ENCODE data around the gene MAGI3. TPM values are rescaled to one million over a fixed set of nuclear protein-coding genes. Genes with fewer than 3 reads are reported as not detected.

Gene MAGI3
- total and polyA plus RNA-seq, 2 donors (not counting 1 experiment from before 2014, with no cell fraction given), result 5.1 to 9.2 TPM

DNA sequence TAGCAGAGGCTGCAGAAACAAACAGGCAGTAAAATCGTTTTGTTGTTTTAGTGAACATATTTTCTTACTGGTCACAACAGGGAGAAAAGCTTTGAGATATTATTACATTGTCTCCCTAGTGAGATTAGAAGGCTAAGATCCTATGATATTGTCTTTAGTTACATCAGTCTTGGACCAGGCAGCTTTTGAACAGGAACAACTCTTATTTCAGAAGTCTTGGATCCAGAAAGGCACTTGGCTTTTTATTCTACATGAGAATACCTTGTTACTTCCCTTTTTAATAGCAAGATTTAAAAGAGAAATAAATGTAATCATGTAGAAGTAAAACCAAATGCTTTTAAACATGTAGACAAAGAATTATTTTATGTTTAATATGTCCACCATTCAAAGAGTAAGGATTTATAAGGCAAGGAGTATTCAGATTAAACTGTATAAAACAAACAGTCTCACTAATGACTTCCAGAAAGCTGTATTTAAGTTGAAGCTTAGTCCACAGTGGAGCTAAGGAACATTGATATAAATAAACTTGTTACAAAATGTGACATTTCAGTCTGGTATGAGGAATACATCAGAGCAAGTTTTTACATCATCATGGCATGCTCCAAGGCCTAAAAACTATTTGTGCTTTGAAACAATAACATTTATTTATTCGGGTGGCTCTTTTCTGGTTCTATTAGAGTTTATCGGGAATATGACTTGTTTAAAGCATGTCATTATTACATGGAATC is 296.7 kb downstream of the MAGI3 start:
- TF ChIP-seq, protein P1, sequence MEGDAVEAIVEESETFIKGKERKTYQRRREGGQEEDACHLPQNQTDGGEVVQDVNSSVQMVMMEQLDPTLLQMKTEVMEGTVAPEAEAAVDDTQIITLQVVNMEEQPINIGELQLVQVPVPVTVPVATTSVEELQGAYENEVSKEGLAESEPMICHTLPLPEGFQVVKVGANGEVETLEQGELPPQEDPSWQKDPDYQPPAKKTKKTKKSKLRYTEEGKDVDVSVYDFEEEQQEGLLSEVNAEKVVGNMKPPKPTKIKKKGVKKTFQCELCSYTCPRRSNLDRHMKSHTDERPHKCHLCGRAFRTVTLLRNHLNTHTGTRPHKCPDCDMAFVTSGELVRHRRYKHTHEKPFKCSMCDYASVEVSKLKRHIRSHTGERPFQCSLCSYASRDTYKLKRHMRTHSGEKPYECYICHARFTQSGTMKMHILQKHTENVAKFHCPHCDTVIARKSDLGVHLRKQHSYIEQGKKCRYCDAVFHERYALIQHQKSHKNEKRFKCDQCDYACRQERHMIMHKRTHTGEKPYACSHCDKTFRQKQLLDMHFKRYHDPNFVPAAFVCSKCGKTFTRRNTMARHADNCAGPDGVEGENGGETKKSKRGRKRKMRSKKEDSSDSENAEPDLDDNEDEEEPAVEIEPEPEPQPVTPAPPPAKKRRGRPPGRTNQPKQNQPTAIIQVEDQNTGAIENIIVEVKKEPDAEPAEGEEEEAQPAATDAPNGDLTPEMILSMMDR (conservative IDR thresholded peaks at IDR 0.05 in 1 of 2, IDR thresholded peaks at IDR 0.05 in 1 of 2; ENCODE audit: low read depth in 1 of 2, low read length in 2 of 2), result no peak
- no peak for TF ChIP-seq EZH2 (IDR thresholded peaks at IDR 0.05; ENCODE audit: low read length, missing control alignments)
- no peak overlapping the region for H3K4me2 ChIP-seq (ENCODE audit: extremely low read depth, insufficient read depth, low read length)
- H4K20me1 ChIP-seq (ENCODE audit: control insufficient read depth, extremely low read depth, insufficient read depth, low read length), result no peaks in the 10 kb centered on the region
- no peak overlapping the region for H3K9ac ChIP-seq (ENCODE audit: insufficient read depth, low read length)
- H3K36me3 ChIP-seq (ENCODE audit: control insufficient read depth, insufficient read depth, low read length), result no peaks in the 10 kb centered on the region
- peak; percentile 11 to 64 for DNase-seq (ENCODE audit: low read depth in 2 of 2)
- peaks cover 6% of the 10 kb centered on the region for H3K4me1 ChIP-seq (ENCODE audit: control insufficient read depth, extremely low read depth, insufficient read depth, low read length)
- no peak overlapping the region for H3K4me3 ChIP-seq (replicated peaks in 1 of 4; ENCODE audit: control extremely low read depth in 1 of 4, insufficient read depth in 1 of 4, low read depth in 3 of 4, low read length in 4 of 4)
- H2AFZ ChIP-seq (ENCODE audit: low read length), result no peak overlapping the region
- H3K79me2 ChIP-seq (ENCODE audit: control insufficient read depth, insufficient read depth, low read length), result no peaks in the 10 kb centered on the region
- H3K27ac ChIP-seq (ENCODE audit: insufficient read depth, low read length), result no peak overlapping the region
- no peaks in the 10 kb centered on the region for H3K9me3 ChIP-seq (ENCODE audit: control insufficient read depth, insufficient read depth, low read depth, low read length)
- no peaks in the 10 kb centered on the region for H3K27me3 ChIP-seq (ENCODE audit: control insufficient read depth, insufficient read depth, low read length)

DNA sequence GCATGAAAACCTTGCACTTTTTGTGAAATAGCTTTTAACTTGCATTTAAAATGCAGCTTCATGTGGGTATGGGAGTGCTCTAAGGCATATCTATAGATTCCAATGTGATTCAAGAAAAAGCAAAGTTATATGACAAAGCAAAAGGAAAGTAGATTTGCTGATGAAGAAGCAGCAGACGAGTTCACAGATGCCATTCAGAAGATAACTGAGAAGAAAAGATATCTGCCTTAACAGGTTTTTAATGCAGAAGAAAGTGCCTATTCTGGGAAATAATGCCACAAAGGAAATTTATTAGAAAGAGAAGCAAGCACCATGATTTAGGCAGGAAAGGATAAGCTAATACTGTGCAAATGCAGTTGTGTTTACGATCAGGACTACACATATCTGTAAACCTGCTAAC is 300.9 kb downstream of the MAGI3 start:
- peaks cover 2% of the 10 kb centered on the region for H3K4me1 ChIP-seq (ENCODE audit: control insufficient read depth, extremely low read depth, insufficient read depth, low read length)
- H2AFZ ChIP-seq (ENCODE audit: low read length), result no peak overlapping the region
- no peak overlapping the region for H3K27ac ChIP-seq (ENCODE audit: insufficient read depth, low read length)
- TF ChIP-seq, protein P1 (conservative IDR thresholded peaks at IDR 0.05 in 1 of 2, IDR thresholded peaks at IDR 0.05 in 1 of 2; ENCODE audit: low read depth in 1 of 2, low read length in 2 of 2), result no peak
- no peak for TF ChIP-seq EZH2 (IDR thresholded peaks at IDR 0.05; ENCODE audit: low read length, missing control alignments)
- no peak for DNase-seq (ENCODE audit: low read depth in 2 of 2)
- H3K4me2 ChIP-seq (ENCODE audit: extremely low read depth, insufficient read depth, low read length), result no peak overlapping the region
- H3K4me3 ChIP-seq (replicated peaks in 1 of 4; ENCODE audit: control extremely low read depth in 1 of 4, insufficient read depth in 1 of 4, low read depth in 3 of 4, low read length in 4 of 4), result no peak overlapping the region
- no peaks in the 10 kb centered on the region for H3K9me3 ChIP-seq (ENCODE audit: control insufficient read depth, insufficient read depth, low read depth, low read length)
- no peaks in the 10 kb centered on the region for H3K27me3 ChIP-seq (ENCODE audit: control insufficient read depth, insufficient read depth, low read length)
- no peaks in the 10 kb centered on the region for H4K20me1 ChIP-seq (ENCODE audit: control insufficient read depth, extremely low read depth, insufficient read depth, low read length)
- H3K36me3 ChIP-seq (ENCODE audit: control insufficient read depth, insufficient read depth, low read length), result no peaks in the 10 kb centered on the region
- H3K9ac ChIP-seq (ENCODE audit: insufficient read depth, low read length), result no peak overlapping the region
- no peaks in the 10 kb centered on the region for H3K79me2 ChIP-seq (ENCODE audit: control insufficient read depth, insufficient read depth, low read length)

DNA sequence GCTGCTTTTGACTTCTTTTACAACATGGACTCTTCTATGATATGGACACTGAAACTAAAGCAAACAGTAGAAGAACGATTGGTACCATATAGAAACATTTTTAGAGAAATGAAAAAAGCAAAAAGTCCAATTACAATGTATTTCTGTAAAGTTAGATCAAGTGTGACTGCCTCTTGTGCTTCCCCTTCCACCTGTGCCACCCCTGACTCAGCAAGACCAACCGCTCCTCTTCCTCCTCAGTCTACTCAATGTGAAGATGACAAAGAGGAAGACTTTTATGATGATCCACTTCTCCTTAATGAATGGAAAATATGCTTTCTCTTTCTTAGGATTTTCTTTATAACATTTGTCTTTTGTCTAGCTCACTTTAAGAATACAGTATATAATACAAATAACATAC is 302.0 kb downstream of the MAGI3 start:
- Histone ChIP-seq H3K79me2 (ENCODE audit: control insufficient read depth, insufficient read depth, low read length) (no peaks in the 10 kb centered on the region), H2AFZ (ENCODE audit: low read length) (no peak overlapping the region), H3K4me3 (replicated peaks in 1 of 4; ENCODE audit: control extremely low read depth in 1 of 4, insufficient read depth in 1 of 4, low read depth in 3 of 4, low read length in 4 of 4) (no peak overlapping the region), H3K9ac (ENCODE audit: insufficient read depth, low read length) (no peak overlapping the region), H4K20me1 (ENCODE audit: control insufficient read depth, extremely low read depth, insufficient read depth, low read length) (no peaks in the 10 kb centered on the region), H3K9me3 (ENCODE audit: control insufficient read depth, insufficient read depth, low read depth, low read length) (no peaks in the 10 kb centered on the region), H3K27me3 (ENCODE audit: control insufficient read depth, insufficient read depth, low read length) (no peaks in the 10 kb centered on the region), H3K4me1 (ENCODE audit: control insufficient read depth, extremely low read depth, insufficient read depth, low read length) (peaks cover 2% of the 10 kb centered on the region), H3K4me2 (ENCODE audit: extremely low read depth, insufficient read depth, low read length) (no peak overlapping the region), H3K27ac (ENCODE audit: insufficient read depth, low read length) (no peak overlapping the region), H3K36me3 (ENCODE audit: control insufficient read depth, insufficient read depth, low read length) (no peaks in the 10 kb centered on the region)
- TF ChIP-seq, protein P1 (conservative IDR thresholded peaks at IDR 0.05 in 1 of 2, IDR thresholded peaks at IDR 0.05 in 1 of 2; ENCODE audit: low read depth in 1 of 2, low read length in 2 of 2), result no peak
- no peak for TF ChIP-seq EZH2 (IDR thresholded peaks at IDR 0.05; ENCODE audit: low read length, missing control alignments)
- no peak for DNase-seq (ENCODE audit: low read depth in 2 of 2)
